WTC11 (cell line): ENCODE data around the gene RAB22A.

Experiments
- CREM ChIP-seq: sonication (generic); formaldehyde crosslinking; IDR thresholded peaks from 2 replicates; pipeline ENCODE4 v1.8.1; 2022; ENCODE audit warnings: mild to moderate bottlenecking, missing genetic modification reagents, moderate library complexity
- NFYB ChIP-seq: sonication (generic); formaldehyde crosslinking; conservative IDR thresholded peaks from 2 replicates; pipeline ENCODE4 v1.8.0; 2022; ENCODE audit warnings: low read depth, missing genetic modification reagents
- NR2C2 ChIP-seq: sonication (generic); formaldehyde crosslinking; IDR thresholded peaks from 2 replicates; pipeline ENCODE4 v1.8.0; 2022; ENCODE audit warnings: mild to moderate bottlenecking, missing genetic modification reagents
- RELA ChIP-seq: sonication (generic); formaldehyde crosslinking; IDR thresholded peaks from 2 replicates; pipeline ENCODE4 v1.8.1; 2022; ENCODE audit warnings: missing genetic modification reagents, mild to moderate bottlenecking, borderline replicate concordance
- SMAD3 ChIP-seq: sonication (generic); formaldehyde crosslinking; IDR thresholded peaks from 2 replicates; pipeline ENCODE4 v1.8.0; 2022; ENCODE audit warnings: missing genetic modification reagents, mild to moderate bottlenecking, borderline replicate concordance
- SP1 ChIP-seq: sonication (generic); formaldehyde crosslinking; conservative IDR thresholded peaks from 2 replicates; pipeline ENCODE4 v1.8.1; 2022; ENCODE audit warnings: missing genetic modification reagents
- ZNF121 ChIP-seq: sonication (generic); formaldehyde crosslinking; IDR thresholded peaks from 2 replicates; pipeline ENCODE4 v1.8.0; 2023; ENCODE audit warnings: missing genetic modification reagents
- ZNF317 ChIP-seq: sonication (generic); formaldehyde crosslinking; IDR thresholded peaks from 2 replicates; pipeline ENCODE4 v1.8.1; 2023; ENCODE audit warnings: low read depth, mild to moderate bottlenecking, moderate library complexity, missing genetic modification reagents, borderline replicate concordance
- TF ChIP-seq, protein P1 (sequence below): sonication (generic); formaldehyde crosslinking; IDR thresholded peaks from 2 replicates; pipeline ENCODE4 v1.8.1; 2023; ENCODE audit warnings: mild to moderate bottlenecking, missing genetic modification reagents
- TF ChIP-seq, protein P2 (sequence below): fragments of 200-600 bp; IDR thresholded peaks from 2 replicates; pipeline ENCODE4 v1.8.0; 2022; ENCODE audit warnings: antibody characterized with exemption
- TF ChIP-seq, protein P3 (sequence below): sonication (generic); formaldehyde crosslinking; IDR thresholded peaks from 2 replicates; pipeline ENCODE4 v1.8.0; 2022; ENCODE audit warnings: mild to moderate bottlenecking, missing genetic modification reagents
- TF ChIP-seq, protein P4 (sequence below): sonication (generic); formaldehyde crosslinking; IDR thresholded peaks from 2 replicates; pipeline ENCODE4 v1.8.0; 2022; ENCODE audit warnings: mild to moderate bottlenecking, missing genetic modification reagents
- TF ChIP-seq, protein P5 (sequence below): sonication (generic); formaldehyde crosslinking; IDR thresholded peaks from 2 replicates; pipeline ENCODE4 v1.8.1; 2023; ENCODE audit warnings: mild to moderate bottlenecking, missing genetic modification reagents, moderate library complexity

DNA sequence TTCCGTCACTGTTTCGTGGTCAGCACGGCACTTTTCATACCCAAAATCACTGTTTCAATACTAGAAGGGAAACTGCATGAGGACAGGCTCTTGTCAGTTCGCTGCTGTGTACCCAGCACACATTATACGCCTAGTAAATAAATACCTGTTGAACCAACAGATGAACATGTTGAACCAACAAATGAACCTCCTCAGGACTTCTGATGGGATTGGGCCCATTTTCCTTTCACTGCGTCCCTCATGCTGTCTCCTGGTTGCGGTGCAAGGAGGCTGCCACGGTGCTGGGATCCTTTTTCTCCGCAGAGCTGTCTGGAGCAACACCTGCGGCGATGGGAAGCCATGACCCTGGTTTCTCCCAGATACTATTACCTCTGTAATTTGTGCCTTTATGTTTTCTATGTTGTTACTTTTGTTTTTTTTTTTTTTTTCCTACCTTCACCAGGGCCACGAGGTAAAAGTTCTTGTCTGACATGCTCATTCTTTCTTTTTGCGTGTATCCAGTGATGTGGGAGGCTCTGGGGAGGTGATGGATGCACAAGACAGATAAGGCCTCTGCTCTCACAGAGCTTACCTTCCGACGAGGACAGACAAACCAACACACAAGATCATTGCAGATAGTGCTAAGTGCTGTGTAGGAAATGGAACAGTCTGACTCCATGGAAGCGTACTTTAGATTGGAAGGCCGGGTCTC lies 80.6 kb downstream of the RAB22A start:
- TF ChIP-seq, protein P1, sequence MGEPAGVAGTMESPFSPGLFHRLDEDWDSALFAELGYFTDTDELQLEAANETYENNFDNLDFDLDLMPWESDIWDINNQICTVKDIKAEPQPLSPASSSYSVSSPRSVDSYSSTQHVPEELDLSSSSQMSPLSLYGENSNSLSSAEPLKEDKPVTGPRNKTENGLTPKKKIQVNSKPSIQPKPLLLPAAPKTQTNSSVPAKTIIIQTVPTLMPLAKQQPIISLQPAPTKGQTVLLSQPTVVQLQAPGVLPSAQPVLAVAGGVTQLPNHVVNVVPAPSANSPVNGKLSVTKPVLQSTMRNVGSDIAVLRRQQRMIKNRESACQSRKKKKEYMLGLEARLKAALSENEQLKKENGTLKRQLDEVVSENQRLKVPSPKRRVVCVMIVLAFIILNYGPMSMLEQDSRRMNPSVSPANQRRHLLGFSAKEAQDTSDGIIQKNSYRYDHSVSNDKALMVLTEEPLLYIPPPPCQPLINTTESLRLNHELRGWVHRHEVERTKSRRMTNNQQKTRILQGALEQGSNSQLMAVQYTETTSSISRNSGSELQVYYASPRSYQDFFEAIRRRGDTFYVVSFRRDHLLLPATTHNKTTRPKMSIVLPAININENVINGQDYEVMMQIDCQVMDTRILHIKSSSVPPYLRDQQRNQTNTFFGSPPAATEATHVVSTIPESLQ (CRISPR knock-in tag): no peak
- TF ChIP-seq ZNF121 (CRISPR knock-in tag) (no peak), ZNF317 (CRISPR knock-in tag) (no peak), SMAD3 (CRISPR knock-in tag) (no peak), NR2C2 (CRISPR knock-in tag) (no peak), NFYB (CRISPR knock-in tag) (no peak), SP1 (CRISPR knock-in tag) (no peak), RELA (CRISPR knock-in tag) (no peak), CREM (CRISPR knock-in tag) (no peak)
- TF ChIP-seq, protein P2, sequence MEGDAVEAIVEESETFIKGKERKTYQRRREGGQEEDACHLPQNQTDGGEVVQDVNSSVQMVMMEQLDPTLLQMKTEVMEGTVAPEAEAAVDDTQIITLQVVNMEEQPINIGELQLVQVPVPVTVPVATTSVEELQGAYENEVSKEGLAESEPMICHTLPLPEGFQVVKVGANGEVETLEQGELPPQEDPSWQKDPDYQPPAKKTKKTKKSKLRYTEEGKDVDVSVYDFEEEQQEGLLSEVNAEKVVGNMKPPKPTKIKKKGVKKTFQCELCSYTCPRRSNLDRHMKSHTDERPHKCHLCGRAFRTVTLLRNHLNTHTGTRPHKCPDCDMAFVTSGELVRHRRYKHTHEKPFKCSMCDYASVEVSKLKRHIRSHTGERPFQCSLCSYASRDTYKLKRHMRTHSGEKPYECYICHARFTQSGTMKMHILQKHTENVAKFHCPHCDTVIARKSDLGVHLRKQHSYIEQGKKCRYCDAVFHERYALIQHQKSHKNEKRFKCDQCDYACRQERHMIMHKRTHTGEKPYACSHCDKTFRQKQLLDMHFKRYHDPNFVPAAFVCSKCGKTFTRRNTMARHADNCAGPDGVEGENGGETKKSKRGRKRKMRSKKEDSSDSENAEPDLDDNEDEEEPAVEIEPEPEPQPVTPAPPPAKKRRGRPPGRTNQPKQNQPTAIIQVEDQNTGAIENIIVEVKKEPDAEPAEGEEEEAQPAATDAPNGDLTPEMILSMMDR: no peak
- TF ChIP-seq, protein P3, sequence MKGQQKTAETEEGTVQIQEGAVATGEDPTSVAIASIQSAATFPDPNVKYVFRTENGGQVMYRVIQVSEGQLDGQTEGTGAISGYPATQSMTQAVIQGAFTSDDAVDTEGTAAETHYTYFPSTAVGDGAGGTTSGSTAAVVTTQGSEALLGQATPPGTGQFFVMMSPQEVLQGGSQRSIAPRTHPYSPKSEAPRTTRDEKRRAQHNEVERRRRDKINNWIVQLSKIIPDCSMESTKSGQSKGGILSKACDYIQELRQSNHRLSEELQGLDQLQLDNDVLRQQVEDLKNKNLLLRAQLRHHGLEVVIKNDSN: no peak
- TF ChIP-seq, protein P4, sequence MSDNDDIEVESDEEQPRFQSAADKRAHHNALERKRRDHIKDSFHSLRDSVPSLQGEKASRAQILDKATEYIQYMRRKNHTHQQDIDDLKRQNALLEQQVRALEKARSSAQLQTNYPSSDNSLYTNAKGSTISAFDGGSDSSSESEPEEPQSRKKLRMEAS (CRISPR knock-in tag): no peak
- TF ChIP-seq, protein P5, sequence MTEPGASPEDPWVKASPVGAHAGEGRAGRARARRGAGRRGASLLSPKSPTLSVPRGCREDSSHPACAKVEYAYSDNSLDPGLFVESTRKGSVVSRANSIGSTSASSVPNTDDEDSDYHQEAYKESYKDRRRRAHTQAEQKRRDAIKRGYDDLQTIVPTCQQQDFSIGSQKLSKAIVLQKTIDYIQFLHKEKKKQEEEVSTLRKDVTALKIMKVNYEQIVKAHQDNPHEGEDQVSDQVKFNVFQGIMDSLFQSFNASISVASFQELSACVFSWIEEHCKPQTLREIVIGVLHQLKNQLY (CRISPR knock-in tag): no peak
